K562 (cell line): Measurements from ENCODE around the gene SLCO3A1. TPM values are rescaled to one million over a fixed set of nuclear protein-coding genes. Genes with fewer than 3 reads are reported as not detected.

Experiments used
- ATAC-seq: fragments of 200-7000 bp; cut with Tn5 transposase; 3 replicates; pipeline ENCODE4 v1.9.1; 2020; ENCODE audit warnings: moderate library complexity
- BruUV-seq: library from RNA; stranded (reverse); fragments of 400-500 nt; replicated peaks from 2 replicates; lab custom pipeline; 2021; lab: Mats Ljungman, UMichigan
- CTCF ChIA-PET: fragments of 300-600 bp; formaldehyde crosslinking; extraction: SDS; loops from one replicate; lab custom pipeline; 2021; ENCODE audit warnings: low intra/inter-chr PET ratio; lab: Yijun Ruan, JAX
- POLR2A ChIA-PET: fragments of 300-600, 350-650 bp; sonication (Branson Sonifier 250); formaldehyde crosslinking; extraction: SDS; loops from one replicate; lab custom pipeline; 2021; ENCODE audit warnings: antibody characterized with exemption, inconsistent platforms; lab: Yijun Ruan, JAX
- DNase-seq, 4 experiments: peaks; one replicate each; pipeline versions ENCODE4 v3.0.0 to v3.0.0-alpha.2; 2011 to 2018; ENCODE audit warnings: low spot score in 3 of 4, mixed read lengths in 3 of 4; ENCODE audit errors: extremely low read depth in 1 of 4
- FAIRE-seq: peaks from 2 replicates; lab custom pipeline; 2011; peaks lifted over from hg19 to GRCh38; lab: Jason Lieb, UNC
- H2AFZ ChIP-seq: 2 replicates; pipeline ENCODE4 v1.6.0; 2011; ENCODE audit warnings: low read depth, low read length, control low read depth, inconsistent platforms
- H3K27ac ChIP-seq: fragments of 200-600 bp; 3 replicates; pipeline ENCODE4 v1.8.0; 2011; ENCODE audit warnings: low read depth, mild to moderate bottlenecking, control low read depth, inconsistent platforms, low read length, moderate library complexity, mixed read lengths; ENCODE audit errors: extremely low read depth
- H3K27me3 ChIP-seq, 2 experiments: fragments of 300-600 bp in 1 of 2; 2 replicates in 1 of 2; 3 replicates in 1 of 2; pipeline versions ENCODE4 v1.6.0 to v1.8.0; 2011; ENCODE audit warnings: inconsistent platforms in 2 of 2, low read length in 2 of 2, mild to moderate bottlenecking in 1 of 2, mixed read lengths in 1 of 2, moderate library complexity in 1 of 2; ENCODE audit not compliant: control insufficient read depth in 2 of 2, insufficient read depth in 2 of 2
- H3K36me3 ChIP-seq: fragments of 300-600 bp; 3 replicates; pipeline ENCODE4 v1.8.0; 2011; ENCODE audit warnings: mild to moderate bottlenecking, low read length, inconsistent platforms; ENCODE audit not compliant: control insufficient read depth, insufficient read depth
- H3K4me1 ChIP-seq, 2 experiments: fragments of 200-600 bp in 1 of 2; replicated peaks in 1 of 2; 2 replicates in 1 of 2; 3 replicates in 1 of 2; pipeline versions ENCODE4 v1.5.1 to v1.8.0; 2011; ENCODE audit warnings: inconsistent platforms in 2 of 2, low read length in 2 of 2, mild to moderate bottlenecking in 1 of 2, mixed read lengths in 1 of 2, moderate library complexity in 1 of 2; ENCODE audit not compliant: control insufficient read depth in 2 of 2, insufficient read depth in 2 of 2
- H3K4me2 ChIP-seq: 2 replicates; pipeline ENCODE4 v1.6.1; 2011; ENCODE audit warnings: low read length, control low read depth, inconsistent platforms, mixed read lengths; ENCODE audit not compliant: insufficient read depth
- H3K4me3 ChIP-seq: fragments of 200-600 bp; sonication (generic), shearing (Covaris generic); 2 replicates; pipeline ENCODE4 v1.5.1; 2016; ENCODE audit warnings: control low read depth, inconsistent platforms
- H3K79me2 ChIP-seq: fragments of 200-600 bp; 3 replicates; pipeline ENCODE4 v1.8.0; 2011; ENCODE audit warnings: low read length, inconsistent platforms; ENCODE audit not compliant: control insufficient read depth, insufficient read depth
- H3K9ac ChIP-seq, 2 experiments: 2 replicates each; pipeline versions ENCODE4 v1.6.0 to v1.6.1; 2011; ENCODE audit warnings: low read depth in 2 of 2, low read length in 2 of 2, control low read depth in 1 of 2, inconsistent platforms in 1 of 2, mild to moderate bottlenecking in 1 of 2, mixed read lengths in 1 of 2; ENCODE audit not compliant: insufficient read depth in 1 of 2
- H3K9me1 ChIP-seq: one replicate; pipeline ENCODE4 v1.6.0; 2011; ENCODE audit warnings: inconsistent platforms, mild to moderate bottlenecking, low read length, moderate library complexity; ENCODE audit not compliant: control insufficient read depth, insufficient read depth
- H3K9me3 ChIP-seq: replicated peaks from 2 replicates; pipeline ENCODE4 v1.5.1; 2011; ENCODE audit warnings: low read depth, low read length, inconsistent platforms; ENCODE audit not compliant: control insufficient read depth, insufficient read depth
- H4K20me1 ChIP-seq: replicated peaks from 2 replicates; pipeline ENCODE4 v1.6.1; 2011; ENCODE audit warnings: low read length, inconsistent platforms, mixed read lengths; ENCODE audit not compliant: control insufficient read depth, insufficient read depth
- FOXP1 ChIP-seq: sonication (generic); formaldehyde crosslinking; IDR thresholded peaks from 2 replicates; pipeline ENCODE4 v1.8.0; 2022; ENCODE audit warnings: mild to moderate bottlenecking, missing genetic modification reagents
- ILF3 ChIP-seq: fragments of 450-650 bp; IDR thresholded peaks from 2 replicates; pipeline ENCODE4 v1.6.1; 2018; ENCODE audit warnings: antibody characterized with exemption, mild to moderate bottlenecking, moderate library complexity, borderline replicate concordance
- MAFK ChIP-seq: IDR thresholded peaks from 2 replicates; pipeline ENCODE4 v1.6.1; 2011; ENCODE audit warnings: low read length, improper control_type of control experiment
- MYBL2 ChIP-seq, 2 experiments: fragments of 450-650 bp in 1 of 2; sonication (generic) in 1 of 2; formaldehyde crosslinking in 1 of 2; IDR thresholded peaks; 2 replicates each; pipeline versions ENCODE4 v1.6.1 to v1.8.1; 2017 to 2022; ENCODE audit warnings: borderline replicate concordance in 1 of 2, inconsistent platforms in 1 of 2, low read depth in 1 of 2, mild to moderate bottlenecking in 1 of 2, missing genetic modification reagents in 1 of 2, moderate library complexity in 1 of 2
- PTRF ChIP-seq: fragments of 450-650 bp; IDR thresholded peaks from 2 replicates; pipeline ENCODE4 v1.6.1; 2016; ENCODE audit warnings: mild to moderate bottlenecking, missing genetic modification characterization, missing compliant biosample characterization
- SREBF2 ChIP-seq: sonication (generic); formaldehyde crosslinking; IDR thresholded peaks from 2 replicates; pipeline ENCODE4 v1.4.0; 2020; ENCODE audit warnings: mild to moderate bottlenecking, missing genetic modification reagents
- ZEB2 ChIP-seq: fragments of 450-650 bp; IDR thresholded peaks from 2 replicates; pipeline ENCODE4 v1.6.1; 2016
- ZFP1 ChIP-seq: fragments of 450-650 bp; formaldehyde crosslinking; IDR thresholded peaks from 2 replicates; pipeline ENCODE4 v1.4.0; 2020; ENCODE audit warnings: mild to moderate bottlenecking, mixed read lengths
- WGBS: fragments of 100-300 bp; shearing (Covaris generic); methylation state at CpG from one replicate; pipeline ENCODE4 v1.1.6; 2016; ENCODE audit warnings: low coverage, mixed read lengths; ENCODE audit not compliant: insufficient coverage; ENCODE audit errors: missing lambda C conversion rate; 5-methylcytosine and 5-hydroxymethylcytosine counted together
- in situ Hi-C: fragments of 300-500 bp; cut with MboI; formaldehyde crosslinking; loops from 4 replicates; pipeline ENCODE4 v1.15.0; 2018; ENCODE audit warnings: inconsistent platforms, mixed read lengths
- intact Hi-C: fragments of 100-400 bp; cut with micrococcal nuclease; formaldehyde crosslinking; loops from 2 replicates; pipeline ENCODE4 v1.14.2; 2022
- polyA plus RNA-seq, 8 experiments: library from polyadenylated mRNA; depleted of rRNA in 4 of 8; stranded (reverse) in 5 of 8; unstranded in 3 of 8; fragments of >200 nt; fragmentation: Nextera tagmentation in 2 of 8; fragmentation: Illumina TruSeq in 1 of 8; extraction: Ambion mirVana in 2 of 8; extraction: Trizol in 1 of 8; gene quantifications; 2 replicates each; pipeline versions ENCODE4 v1.2.1 to v1.2.3, GENCODE V29; 2011 to 2014; ENCODE audit warnings: inconsistent platforms in 1 of 8, missing spikeins in 1 of 8
- total RNA-seq, 7 experiments: library from RNA; depleted of rRNA in 6 of 7; stranded (reverse); fragments of >200 nt in 6 of 7; fragmentation: Illumina TruSeq in 2 of 7; extraction: Trizol in 2 of 7; gene quantifications; 2 replicates each; pipeline versions ENCODE4 v1.2.1 to v1.2.3, GENCODE V29; 2011 to 2021; ENCODE audit warnings: low replicate concordance in 1 of 7
- TF ChIP-seq, protein P1 (sequence below): fragments of 250-450 bp; sonication (Bioruptor Pico); IDR thresholded peaks from 2 replicates; pipeline ENCODE4 v1.5.0; 2020; ENCODE audit warnings: mild to moderate bottlenecking
- TF ChIP-seq, protein P2 (sequence below): fragments of 450-650 bp; IDR thresholded peaks from 2 replicates; pipeline ENCODE4 v1.6.1; 2018; ENCODE audit warnings: mild to moderate bottlenecking, low read depth; ENCODE audit not compliant: partially characterized antibody
- TF ChIP-seq, protein P3 (sequence below): sonication (generic); formaldehyde crosslinking; IDR thresholded peaks from 2 replicates; pipeline ENCODE4 v1.9.0; 2022; ENCODE audit warnings: mild to moderate bottlenecking, missing genetic modification reagents

SLCO3A1 gene
- total and polyA plus RNA-seq, 9 of the 15 experiments (the other 6 are each of a cell fraction or from before 2014, with no cell fraction given): 0.01 to 0.84 (median 0.06) TPM; not detected in 3

DNA sequence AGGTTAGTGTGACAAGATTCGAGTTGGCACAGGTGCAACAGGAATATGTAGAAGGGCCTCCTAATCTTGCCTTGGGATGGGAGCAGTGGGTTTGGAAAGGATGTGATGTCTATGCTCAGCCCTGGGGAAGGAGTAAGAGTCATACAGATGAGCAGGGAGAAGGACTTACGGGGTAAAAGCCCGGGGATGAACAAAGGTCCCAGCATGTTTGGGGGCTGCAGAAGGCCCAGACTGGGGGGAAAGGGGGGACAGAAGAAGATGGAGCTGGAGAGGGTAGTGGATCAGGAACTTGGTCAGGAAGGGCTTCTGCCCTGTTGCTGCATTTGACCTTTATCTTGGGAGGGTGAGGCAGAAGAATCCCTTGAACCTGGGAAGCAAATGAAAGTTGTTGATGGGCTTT lies 300.1 kb downstream of the SLCO3A1 start:
- 0% methylated on average over 3 of the region's 3 CpGs for WGBS
- in situ Hi-C loops: no loop called here

More for the DNA sequence above, 300.1 kb downstream of the SLCO3A1 start:
- DNase-seq: no peak
- no TSS peak for BruUV-seq
- Histone ChIP-seq H3K36me3 (no peaks in the 10 kb centered on the region), H3K4me2 (no peak overlapping the region), H4K20me1 (no peaks in the 10 kb centered on the region), H3K9me1 (no peaks in the 10 kb centered on the region), H3K79me2 (no peaks in the 10 kb centered on the region), H3K9ac (no peak overlapping the region), H3K27ac (no peak overlapping the region), H3K27me3 (no peaks in the 10 kb centered on the region; a peak in 1 of 5 replicates), H3K9me3 (no peaks in the 10 kb centered on the region), H2AFZ (no peak overlapping the region), H3K4me3 (no peak overlapping the region), H3K4me1 (no peaks in the 10 kb centered on the region)
- POLR2A ChIA-PET: no interaction called here
- no peak for ATAC-seq
- TF ChIP-seq MYBL2 (IDR thresholded peaks at IDR 0.05; ENCODE audit: low read depth) (no peak), MYBL2 (CRISPR knock-in tag; IDR thresholded peaks at IDR 0.05; ENCODE audit: borderline replicate concordance) (no peak), FOXP1 (CRISPR knock-in tag) (no peak), ZFP1 (no peak), ZEB2 (no peak), SREBF2 (no peak), PTRF (tag) (no peak), ILF3 (no peak), MAFK (no peak)
- TF ChIP-seq, protein P1, sequence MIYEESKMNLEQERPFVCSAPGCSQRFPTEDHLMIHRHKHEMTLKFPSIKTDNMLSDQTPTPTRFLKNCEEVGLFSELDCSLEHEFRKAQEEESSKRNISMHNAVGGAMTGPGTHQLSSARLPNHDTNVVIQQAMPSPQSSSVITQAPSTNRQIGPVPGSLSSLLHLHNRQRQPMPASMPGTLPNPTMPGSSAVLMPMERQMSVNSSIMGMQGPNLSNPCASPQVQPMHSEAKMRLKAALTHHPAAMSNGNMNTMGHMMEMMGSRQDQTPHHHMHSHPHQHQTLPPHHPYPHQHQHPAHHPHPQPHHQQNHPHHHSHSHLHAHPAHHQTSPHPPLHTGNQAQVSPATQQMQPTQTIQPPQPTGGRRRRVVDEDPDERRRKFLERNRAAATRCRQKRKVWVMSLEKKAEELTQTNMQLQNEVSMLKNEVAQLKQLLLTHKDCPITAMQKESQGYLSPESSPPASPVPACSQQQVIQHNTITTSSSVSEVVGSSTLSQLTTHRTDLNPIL (CRISPR knock-in tag): no peak
- TF ChIP-seq, protein P2, sequence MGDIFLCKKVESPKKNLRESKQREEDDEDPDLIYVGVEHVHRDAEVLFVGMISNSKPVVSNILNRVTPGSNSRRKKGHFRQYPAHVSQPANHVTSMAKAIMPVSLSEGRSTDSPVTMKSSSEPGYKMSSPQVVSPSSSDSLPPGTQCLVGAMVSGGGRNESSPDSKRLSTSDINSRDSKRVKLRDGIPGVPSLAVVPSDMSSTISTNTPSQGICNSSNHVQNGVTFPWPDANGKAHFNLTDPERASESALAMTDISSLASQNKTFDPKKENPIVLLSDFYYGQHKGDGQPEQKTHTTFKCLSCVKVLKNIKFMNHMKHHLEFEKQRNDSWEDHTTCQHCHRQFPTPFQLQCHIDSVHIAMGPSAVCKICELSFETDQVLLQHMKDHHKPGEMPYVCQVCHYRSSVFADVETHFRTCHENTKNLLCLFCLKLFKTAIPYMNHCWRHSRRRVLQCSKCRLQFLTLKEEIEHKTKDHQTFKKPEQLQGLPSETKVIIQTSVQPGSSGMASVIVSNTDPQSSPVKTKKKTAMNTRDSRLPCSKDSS: no peak
- TF ChIP-seq, protein P3, sequence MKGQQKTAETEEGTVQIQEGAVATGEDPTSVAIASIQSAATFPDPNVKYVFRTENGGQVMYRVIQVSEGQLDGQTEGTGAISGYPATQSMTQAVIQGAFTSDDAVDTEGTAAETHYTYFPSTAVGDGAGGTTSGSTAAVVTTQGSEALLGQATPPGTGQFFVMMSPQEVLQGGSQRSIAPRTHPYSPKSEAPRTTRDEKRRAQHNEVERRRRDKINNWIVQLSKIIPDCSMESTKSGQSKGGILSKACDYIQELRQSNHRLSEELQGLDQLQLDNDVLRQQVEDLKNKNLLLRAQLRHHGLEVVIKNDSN (CRISPR knock-in tag): no peak
- CTCF ChIA-PET: no interaction called here
- FAIRE-seq: no peak
- intact Hi-C loops: no loop called here
